B cell (primary cell): Measurements from ENCODE around the gene NFATC2.

Experiments used
- CTCF ChIP-seq: fragments of 200-600 bp; IDR thresholded peaks from one replicate; pipeline ENCODE4 v1.8.0; 2022; ENCODE audit warnings: antibody characterized with exemption, mild to moderate bottlenecking
- EZH2 ChIP-seq: IDR thresholded peaks from 2 replicates; pipeline ENCODE4 v1.6.1; 2012; ENCODE audit warnings: borderline replicate concordance, low read depth, mild to moderate bottlenecking, moderate library complexity, low read length; ENCODE audit not compliant: insufficient read depth, poor library complexity, severe bottlenecking

GRCh38 chr20:51440589-51440988 is 101.9 kb downstream of the NFATC2 start:
- TF ChIP-seq CTCF (no peak), EZH2 (no peak)
